Endometrial microvascular endothelial cells (primary cell): ENCODE results near the gene HECTD1. TPM values are rescaled to one million over a fixed set of nuclear protein-coding genes. Genes with fewer than 3 reads are reported as not detected.

Experiments
- in situ Hi-C: cut with HindIII; loops from 2 replicates; pipeline ENCODE4 v1.10.0; 2017; ENCODE audit warnings: low sequenced_read_pairs, low pct_unique_long_range_greater_than_20kb; ENCODE audit errors: inconsistent ontology term
- total RNA-seq: library from RNA; depleted of rRNA; stranded (reverse); fragments of >200 nt; gene quantifications from one replicate; pipeline ENCODE4 v1.2.3, GENCODE V29; 2015; ENCODE audit errors: inconsistent ontology term

The HECTD1 gene
- total RNA-seq, 1 donor from 2014 or later: 119 TPM

DNA sequence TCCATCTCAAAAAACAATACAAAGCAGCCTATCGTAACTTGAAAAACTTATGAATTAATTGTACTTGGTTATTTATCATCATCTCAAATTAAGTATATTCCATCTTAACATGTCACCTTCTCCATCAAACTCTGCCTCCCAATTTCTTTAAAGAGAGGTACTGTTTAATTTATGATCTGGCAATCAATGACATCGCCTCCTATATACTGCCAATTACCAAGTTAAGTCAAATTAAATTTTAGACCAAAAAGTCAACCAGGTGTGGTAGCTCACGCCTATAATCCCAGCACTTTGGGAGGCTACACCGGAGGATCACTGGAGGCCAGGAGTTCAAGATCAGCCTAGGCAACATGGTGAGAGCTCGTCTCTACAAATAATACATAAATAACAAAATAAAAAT lies 37.7 kb downstream of the HECTD1 start:
- in situ Hi-C loops: no loop called here

GRCh38 chr14:31167032-31167431 lies 40.6 kb downstream of the HECTD1 start:
- in situ Hi-C loops: no loop called here

DNA sequence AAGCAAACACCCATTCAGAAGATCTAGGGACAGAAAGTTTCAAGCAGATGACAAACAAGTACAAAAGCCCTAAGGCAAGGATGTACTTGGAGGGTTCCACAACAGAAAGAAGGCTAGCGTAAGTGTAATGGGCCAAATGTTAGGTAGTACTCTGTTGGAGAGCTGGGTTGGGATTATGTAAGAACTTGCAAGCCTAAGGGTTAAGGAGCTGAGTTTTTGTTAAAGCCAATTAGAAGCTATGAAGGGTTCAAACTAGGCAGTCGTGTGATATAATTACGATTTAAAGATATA lies 41.4 kb downstream of the HECTD1 start:
- in situ Hi-C loops: no loop called here

DNA sequence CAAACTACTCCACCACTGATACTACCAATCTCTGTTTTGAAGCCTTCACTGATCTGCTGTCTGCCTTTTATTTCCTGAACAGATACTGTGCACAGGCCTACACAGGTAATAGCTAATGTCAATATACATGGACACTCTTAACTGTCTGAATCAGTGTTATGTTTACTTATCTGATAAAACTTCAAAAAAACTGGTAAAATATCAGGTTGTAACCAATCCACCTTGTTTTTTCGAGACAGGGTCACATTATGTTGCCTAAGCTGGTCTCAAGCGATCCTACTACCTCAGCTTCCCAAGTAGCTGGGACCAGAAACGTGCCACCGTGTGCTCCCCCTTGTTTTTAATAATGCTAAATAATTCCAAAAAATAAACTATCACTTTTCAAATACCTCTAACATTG lies 43.5 kb downstream of the HECTD1 start:
- in situ Hi-C loops: no loop called here

DNA sequence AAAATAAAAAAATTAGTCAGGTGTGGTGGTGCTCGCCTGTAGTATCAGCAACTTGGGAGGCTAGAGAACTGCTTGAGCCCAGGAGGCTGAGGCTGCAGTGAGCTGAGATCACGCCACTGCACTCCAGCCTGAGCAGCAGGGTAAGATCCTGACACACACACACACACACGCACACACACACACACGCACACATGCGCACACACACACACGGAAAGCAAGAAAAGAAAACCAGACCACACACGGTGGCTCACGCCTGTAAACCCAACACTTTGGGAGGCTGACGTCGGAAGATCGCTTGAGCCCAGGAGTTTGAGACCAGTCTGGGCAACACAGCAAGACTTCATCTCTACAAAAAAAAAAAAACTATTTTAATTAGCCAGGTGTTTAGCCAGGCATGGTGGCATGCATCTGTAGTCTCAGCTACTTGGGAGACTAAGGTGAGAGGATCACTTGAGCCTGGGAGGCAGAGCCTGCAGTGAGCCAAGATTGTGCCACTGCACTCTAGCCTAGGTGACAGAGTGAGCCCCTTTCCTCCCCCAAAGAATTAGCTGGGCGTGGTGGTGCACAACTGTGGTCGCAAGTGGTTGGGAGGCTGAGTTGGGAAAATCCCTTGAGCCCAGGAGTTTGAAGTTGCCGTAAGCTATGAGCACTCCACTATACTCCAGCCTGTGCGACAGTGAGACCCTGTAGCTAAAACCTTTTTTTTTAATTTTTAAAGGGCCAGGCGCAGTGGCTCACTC lies 44.5 kb downstream of the HECTD1 start:
- in situ Hi-C loops: no loop called here

- in situ Hi-C loops: no loop called here
Observed at GRCh38 chr14:31161274-31161673, 46.3 kb downstream of the HECTD1 start.

GRCh38 chr14:31159682-31160296 lies 47.8 kb downstream of the HECTD1 start:
- in situ Hi-C loops: no loop called here

GRCh38 chr14:31154956-31155355 lies 52.6 kb downstream of the HECTD1 start:
- in situ Hi-C loops: no loop called here

- in situ Hi-C loops: no loop called here
Observed at GRCh38 chr14:31142455-31143087, 65.0 kb downstream of the HECTD1 start.

DNA sequence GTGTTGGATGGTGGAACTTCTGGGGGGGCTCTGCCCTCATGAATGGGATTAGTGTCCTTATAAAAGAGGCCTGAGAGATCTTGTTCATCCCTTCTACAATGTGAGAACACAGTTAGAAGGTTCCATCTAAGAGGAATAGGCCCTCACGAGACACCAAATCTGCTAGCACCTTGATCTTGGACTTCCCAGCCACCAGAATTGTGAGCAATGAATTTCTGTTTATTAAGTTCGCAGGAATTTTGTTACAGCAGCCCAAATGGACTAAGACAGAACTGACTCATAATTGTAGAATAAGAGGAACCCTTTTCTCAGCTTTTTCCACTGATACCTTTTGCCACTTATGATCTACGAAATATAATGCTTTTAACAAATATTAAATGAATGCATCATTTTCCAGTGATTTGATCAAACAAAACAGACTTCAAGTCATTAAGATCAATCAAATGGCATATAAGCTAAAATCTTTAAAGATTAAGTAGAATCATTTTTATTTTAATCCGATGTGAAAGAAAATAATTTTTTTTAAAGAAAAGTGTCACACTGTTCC lies 68.2 kb downstream of the HECTD1 start:
- in situ Hi-C loops: no loop called here

GRCh38 chr14:31138301-31138700 lies 69.3 kb downstream of the HECTD1 start:
- in situ Hi-C loops: no loop called here

GRCh38 chr14:31137214-31137889 lies 70.2 kb downstream of the HECTD1 start:
- in situ Hi-C loops: no loop called here

DNA sequence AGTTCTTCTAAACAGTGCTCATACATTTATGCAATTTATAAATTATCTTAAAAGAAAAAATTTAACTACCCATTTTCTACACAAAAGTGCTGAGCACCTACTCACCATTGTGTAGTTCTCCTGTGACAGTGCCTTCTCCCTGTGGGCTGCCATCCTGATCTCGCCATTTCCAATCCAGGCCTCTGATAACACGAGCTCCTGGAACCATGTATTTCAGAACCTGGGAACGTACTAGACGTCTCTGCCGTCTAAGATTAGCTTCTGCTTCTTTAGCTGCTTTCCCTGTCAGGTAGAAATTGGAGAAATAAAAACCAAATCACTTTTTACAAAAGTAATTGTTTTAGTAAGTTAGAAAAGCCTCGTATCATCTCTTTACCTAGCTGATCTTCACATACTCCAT lies 74.5 kb downstream of the HECTD1 start:
- in situ Hi-C loops: no loop called here

GRCh38 chr14:31128601-31129526 lies 78.7 kb downstream of the HECTD1 start:
- in situ Hi-C loops: no loop called here

DNA sequence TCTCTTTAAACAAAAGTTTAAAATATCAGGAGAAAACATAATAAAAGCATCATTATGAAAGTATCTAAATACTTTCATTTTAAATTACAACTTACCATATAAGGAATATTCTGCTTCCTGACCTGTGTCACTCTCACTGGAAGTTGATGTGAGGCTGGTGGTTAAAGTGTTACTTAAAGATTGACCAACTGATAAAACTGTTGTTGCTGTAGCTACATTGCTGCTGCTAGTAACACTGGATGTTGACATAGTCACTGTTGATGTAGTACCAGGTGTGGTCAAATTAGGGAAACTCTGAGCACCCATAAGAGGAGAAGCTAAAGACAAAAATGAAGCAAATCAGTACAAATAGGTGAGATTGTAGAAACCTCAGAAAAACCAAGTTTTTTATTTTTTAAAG lies 79.9 kb downstream of the HECTD1 start:
- in situ Hi-C loops: no loop called here

DNA sequence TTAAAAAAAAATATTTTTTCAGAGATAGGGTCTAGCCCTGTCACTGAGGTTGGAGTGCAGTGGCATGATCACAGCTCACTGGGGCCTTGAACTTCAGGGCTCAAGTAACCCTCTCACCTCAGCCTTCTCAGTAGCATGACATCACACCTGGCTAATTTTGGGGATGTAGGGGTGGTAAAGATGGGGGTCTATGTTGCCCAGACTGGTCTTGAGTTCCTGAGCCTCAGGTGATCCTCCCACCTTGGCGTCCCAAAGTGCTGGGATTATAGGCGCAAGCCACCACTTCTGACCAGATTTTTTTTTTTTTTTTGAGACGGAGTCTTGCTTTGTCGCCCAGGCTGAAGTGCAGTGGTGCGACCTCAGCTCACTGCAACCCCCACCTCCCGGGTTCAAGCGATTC lies 80.9 kb downstream of the HECTD1 start:
- in situ Hi-C loops: no loop called here

GRCh38 chr14:31125231-31125630 lies 82.4 kb downstream of the HECTD1 start:
- in situ Hi-C loops: no loop called here

- in situ Hi-C loops: no loop called here
Observed at GRCh38 chr14:31124197-31124596, 83.4 kb downstream of the HECTD1 start.

DNA sequence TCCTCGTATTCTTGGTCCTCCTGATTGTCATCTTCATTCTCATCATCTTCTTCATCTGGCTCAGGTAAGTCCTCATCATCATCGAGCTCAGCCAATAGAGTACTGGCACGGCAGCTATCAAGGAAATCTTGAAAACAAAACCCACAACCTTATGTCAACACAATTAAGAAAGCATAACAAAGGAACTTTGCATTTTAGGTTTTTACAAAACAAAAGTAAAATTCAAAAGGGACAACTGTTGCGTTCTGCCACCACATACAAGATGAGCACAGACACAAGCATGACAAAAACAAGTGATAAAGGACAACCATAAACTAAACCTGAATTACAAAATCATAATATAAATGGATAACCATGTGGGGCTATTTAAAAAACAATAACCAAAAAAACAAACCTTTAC lies 84.7 kb downstream of the HECTD1 start:
- in situ Hi-C loops: no loop called here
